GM12864 (cell line): ENCODE data around the gene ANKS1B.
"Not testable (repeated sequence)": the region's sequence is repeated elsewhere in the genome, so short reads cannot be mapped to it uniquely, and the experiment has no call there.

Experiments
- DNase-seq: peaks from one replicate; pipeline ENCODE4 v3.0.0-alpha.2; 2011; ENCODE audit warnings: low read depth
- H3K4me3 ChIP-seq: 2 replicates; pipeline ENCODE4 v1.5.1; 2011; ENCODE audit warnings: mild to moderate bottlenecking, low read depth, low read length, control low read depth
- CTCF ChIP-seq: IDR thresholded peaks from 2 replicates; pipeline ENCODE4 v1.5.1; 2011; ENCODE audit warnings: low read depth, mild to moderate bottlenecking, moderate library complexity, low read length, control low read depth, inconsistent platforms; ENCODE audit errors: missing control alignments

Gene ANKS1B

GRCh38 chr12:99658671-99659349 is 325.9 kb downstream of the ANKS1B start:
- no peak for DNase-seq
- no peak for TF ChIP-seq CTCF
- no peak overlapping the region for H3K4me3 ChIP-seq

- H3K4me3 ChIP-seq, result no peak overlapping the region
- DNase-seq, result no peak
- no peak for TF ChIP-seq CTCF
Measured at GRCh38 chr12:99649551-99649950, 335.2 kb downstream of the ANKS1B start.

- H3K4me3 ChIP-seq, result no peak overlapping the region
- DNase-seq, result no peak
- TF ChIP-seq CTCF, result no peak
Measured at GRCh38 chr12:99648183-99648582, 336.6 kb downstream of the ANKS1B start.

GRCh38 chr12:99647453-99647852 is 337.3 kb downstream of the ANKS1B start, which contains the start of gene GARIN6:
Gene GARIN6 (plus strand): TSS chr12:99647753. CDS start chr12:99648175, 422 bp downstream.
- DNase-seq, result no peak
- H3K4me3 ChIP-seq, result no peak within 1 kb of the TSS
- TF ChIP-seq CTCF, result no peak

GRCh38 chr12:99644629-99645028 is 340.1 kb downstream of the ANKS1B start:
- no peak overlapping the region for H3K4me3 ChIP-seq
- no peak for DNase-seq
- TF ChIP-seq CTCF, result no peak

GRCh38 chr12:99627459-99627858 is 357.3 kb downstream of the ANKS1B start:
- no peak overlapping the region for H3K4me3 ChIP-seq
- TF ChIP-seq CTCF, result no peak
- DNase-seq, result no peak

- not testable (repeated sequence) for H3K4me3 ChIP-seq, DNase-seq
Measured at GRCh38 chr12:99624591-99624990, 360.1 kb downstream of the ANKS1B start.
